HK-2 (cell line): ENCODE results near the gene SPAG17.

ENCODE experiments used
- DNase-seq: peaks from one replicate; pipeline ENCODE4 v3.0.0-alpha.2; 2018; ENCODE audit not compliant: unreplicated experiment

The SPAG17 gene

GRCh38 chr1:118185084-118185832, at the start of gene SPAG17:
SPAG17 (minus strand) TSS chr1:118185228; CDS start chr1:118185157, 71 bp downstream.
- DNase-seq = peak; percentile 90

GRCh38 chr1:118225471-118225870, 40.4 kb upstream of the SPAG17 start:
- no peak for DNase-seq

- DNase-seq = peak; percentile 14
Observed at GRCh38 chr1:118223426-118223825, 38.4 kb upstream of the SPAG17 start.

- no peak for DNase-seq
Observed at GRCh38 chr1:118219438-118219837, 34.4 kb upstream of the SPAG17 start.

DNA sequence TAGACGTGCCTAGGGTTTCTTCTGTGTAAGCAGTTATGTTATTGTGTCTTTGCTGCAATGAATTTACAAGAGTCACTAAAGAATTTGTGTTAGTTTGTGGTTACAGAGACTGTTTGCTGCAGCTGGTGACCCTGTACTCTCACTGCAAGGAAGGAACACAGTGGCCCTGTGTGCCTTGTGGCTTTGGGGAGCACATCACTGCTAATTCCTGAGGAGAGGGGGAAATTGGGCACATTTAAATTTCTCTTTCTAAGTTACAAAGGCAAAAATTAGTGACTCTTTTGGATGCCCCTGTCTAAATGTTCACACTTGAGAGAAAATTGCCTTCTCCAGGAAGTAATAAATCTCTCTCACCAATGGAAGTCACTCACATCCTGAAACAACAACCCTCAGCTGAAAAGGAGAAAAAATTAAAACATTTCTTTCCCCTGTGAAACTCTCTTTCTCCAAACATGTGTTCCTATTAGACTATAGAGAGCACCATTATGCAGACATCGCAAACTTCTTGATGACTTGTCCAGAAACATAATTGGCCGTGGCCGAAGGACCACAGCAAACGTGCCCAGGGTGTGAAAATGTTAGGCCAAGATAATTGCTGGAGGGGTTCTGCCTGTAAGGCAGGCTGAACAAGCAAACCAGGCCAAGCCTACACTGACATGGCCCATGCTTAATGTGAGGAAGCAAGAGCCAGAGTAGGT, 32.3 kb upstream of the SPAG17 start:
- no peak for DNase-seq

DNA sequence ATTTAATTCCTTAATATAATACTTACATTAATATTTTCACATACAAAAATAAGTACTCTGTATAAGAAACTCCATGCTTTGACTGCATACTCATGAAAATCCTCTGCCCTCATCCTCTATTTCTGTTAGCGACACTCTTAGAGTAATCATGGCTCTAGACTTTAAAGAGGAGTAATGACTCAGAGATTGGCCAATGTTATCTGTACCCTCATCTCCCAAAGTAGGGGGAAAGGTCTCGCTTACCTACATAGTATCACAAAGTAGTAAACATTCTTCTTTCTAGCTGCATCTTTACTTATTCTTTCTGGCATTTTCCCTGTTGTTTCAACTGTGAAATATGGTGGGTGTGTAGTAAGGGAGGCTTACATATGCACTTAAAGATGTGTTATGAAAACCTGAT, 29.8 kb upstream of the SPAG17 start:
- DNase-seq = no peak

DNA sequence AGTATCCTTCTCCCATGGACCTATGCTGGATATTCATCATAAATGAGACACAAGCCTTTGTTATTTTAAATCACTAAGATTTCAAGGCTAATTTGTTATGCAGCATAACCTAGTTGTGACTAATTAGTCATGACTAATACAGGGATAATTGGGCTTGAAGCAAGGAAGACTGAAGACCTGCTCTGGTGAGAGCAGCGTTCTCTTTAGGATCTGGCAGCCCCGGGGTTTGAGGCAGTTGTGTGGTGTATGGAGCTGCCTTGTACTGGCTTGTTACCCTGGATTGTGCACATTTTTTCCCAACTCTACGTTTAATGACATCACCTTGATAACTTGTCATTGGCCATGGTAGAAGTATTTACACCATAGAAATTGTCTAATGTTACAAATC, 25.7 kb upstream of the SPAG17 start:
- DNase-seq = no peak

GRCh38 chr1:118210051-118210722, 25.2 kb upstream of the SPAG17 start:
- no peak for DNase-seq

DNA sequence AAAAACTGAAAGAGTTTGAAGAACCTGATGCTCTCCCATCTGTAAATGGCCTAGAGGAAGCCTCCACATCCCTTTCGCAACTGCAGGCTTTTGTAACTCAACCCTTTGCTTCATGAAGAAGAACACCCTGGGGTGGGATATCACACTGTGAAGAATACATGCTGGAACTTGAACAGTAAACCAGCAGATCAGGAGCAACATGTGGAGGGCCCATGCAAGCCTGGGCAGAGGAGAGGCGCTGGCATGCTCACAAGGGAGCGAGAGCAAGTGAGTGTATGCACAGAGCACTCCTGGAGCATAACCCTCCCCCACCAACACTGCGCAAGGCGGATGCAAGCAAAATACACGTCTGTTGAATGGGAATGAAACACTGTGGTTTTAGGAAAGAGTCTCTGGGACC, 24.6 kb upstream of the SPAG17 start:
- no peak for DNase-seq

- no peak for DNase-seq
Observed at GRCh38 chr1:118206966-118207365, 21.9 kb upstream of the SPAG17 start.

DNA sequence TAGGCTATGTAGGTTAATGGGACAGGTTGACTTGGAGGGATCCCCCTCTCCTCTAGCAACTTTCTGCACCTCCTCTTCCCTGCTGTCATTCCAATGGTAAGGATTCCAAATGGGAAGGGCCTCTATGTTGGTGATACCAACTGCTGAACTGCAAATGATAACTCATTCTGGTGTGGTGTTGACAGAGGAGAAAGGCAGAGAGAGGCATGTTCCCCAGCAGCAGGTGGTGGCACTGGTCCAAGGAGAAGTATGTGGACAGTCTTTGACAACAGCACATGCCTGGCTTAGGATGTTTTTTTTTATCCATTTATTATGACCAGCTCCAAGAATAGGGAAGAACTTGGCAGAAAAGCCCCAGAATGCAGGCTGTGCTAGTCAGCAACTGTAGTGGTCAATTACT, 19.6 kb upstream of the SPAG17 start:
- no peak for DNase-seq

GRCh38 chr1:118204105-118204504, 19.1 kb upstream of the SPAG17 start:
- no peak for DNase-seq

DNA sequence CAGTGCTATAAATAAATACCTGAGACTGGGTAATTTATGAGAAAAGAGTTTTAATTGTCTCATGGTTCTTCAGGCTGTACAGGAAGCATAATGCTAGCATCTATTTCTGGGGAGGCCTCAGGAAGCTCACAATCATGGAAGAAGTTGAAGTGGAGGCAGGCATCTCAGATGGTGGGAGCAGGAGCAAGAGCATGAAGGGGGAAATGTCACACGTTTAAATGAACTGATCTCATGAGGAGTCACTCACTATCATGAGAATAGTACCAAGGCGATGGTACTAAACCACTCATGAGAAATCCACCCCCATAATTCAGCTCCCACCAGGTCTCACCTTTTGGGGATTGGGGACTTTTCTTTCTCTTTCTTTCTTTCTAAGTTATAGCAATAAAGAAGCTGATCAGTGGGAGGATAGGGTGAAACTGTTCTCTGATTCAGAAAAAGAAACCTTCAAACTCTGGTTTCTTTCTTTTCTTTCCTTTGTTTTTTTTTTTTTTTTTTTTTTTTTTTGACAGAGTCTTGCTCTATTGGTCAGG, 17.1 kb upstream of the SPAG17 start:
- no peak for DNase-seq

- no peak for DNase-seq
Observed at GRCh38 chr1:118201524-118201923, 16.5 kb upstream of the SPAG17 start.

DNA sequence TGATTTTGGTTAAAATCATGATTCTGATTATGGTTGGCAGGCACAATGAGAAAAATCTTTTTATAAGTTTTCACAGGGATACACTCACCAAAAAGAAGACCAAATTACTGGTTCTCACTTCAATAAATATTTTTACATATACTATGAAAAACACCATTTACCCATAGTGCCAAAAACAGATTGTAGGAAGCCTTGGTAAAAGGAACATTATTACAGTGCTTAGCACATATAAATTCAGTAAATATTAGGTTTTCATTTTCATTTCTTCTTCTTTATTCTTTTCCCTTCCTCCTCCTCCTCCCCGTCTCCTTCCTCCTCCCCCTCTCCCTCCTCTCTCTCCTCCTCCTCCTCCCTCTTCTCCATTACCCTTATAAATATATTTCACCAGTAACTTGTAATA, 15.8 kb upstream of the SPAG17 start:
- DNase-seq = no peak

DNA sequence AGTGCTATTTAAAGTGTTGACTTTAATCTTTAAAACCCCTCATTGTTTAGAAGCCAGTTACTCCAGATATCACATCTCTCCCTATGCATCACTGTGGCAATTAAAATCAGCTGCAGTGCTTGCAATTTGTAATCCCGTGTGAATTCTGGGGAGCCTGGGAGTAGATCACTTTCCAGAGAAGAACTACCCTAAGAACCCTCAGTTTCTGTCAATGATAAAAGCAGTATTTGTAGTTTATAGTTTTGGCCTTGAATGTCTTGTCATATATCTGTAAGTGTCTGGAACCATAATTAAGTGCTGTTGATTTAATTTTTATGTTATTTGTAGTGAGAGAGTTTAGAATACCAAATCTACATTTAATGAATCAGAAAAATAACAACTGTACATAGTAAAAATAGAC, 5.5 kb upstream of the SPAG17 start:
- DNase-seq = no peak

DNA sequence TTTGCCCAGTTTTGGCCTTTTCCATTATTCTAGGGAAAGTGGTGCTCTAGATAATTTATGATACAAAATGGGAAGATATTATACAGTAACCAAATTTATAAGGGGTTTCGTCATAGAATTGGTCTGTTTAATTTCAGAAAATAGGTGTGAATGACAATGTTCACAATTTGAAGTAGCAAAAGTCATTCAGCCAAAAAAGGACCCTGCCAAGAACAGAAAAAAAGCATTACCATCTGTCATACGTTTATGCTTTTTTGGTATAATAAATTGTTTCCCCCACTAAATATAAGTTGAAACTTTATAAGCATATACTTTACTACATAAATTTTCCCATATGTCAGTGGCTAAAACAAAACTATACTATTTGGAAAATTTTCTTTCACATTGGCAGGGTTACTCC, 4.5 kb upstream of the SPAG17 start:
- no peak for DNase-seq

DNA sequence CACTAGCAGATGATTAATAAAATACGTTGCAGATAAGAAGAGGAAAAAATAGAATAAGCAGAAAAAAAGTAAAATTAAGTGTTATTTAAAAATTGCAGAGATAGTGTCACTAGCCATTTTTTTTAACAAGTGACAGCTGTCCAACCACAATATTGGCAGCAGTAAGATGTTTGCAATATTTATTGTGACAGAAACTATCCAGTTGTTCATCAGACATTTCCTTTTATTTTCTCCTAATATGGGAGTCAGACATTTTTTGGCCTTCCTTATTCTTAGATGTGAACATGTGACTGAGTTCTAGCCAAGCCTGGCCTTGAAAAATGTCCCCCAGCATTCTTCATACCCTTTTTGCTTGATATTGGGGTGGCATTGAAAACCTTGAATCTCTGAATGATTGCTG, 3.4 kb upstream of the SPAG17 start:
- no peak for DNase-seq

DNA sequence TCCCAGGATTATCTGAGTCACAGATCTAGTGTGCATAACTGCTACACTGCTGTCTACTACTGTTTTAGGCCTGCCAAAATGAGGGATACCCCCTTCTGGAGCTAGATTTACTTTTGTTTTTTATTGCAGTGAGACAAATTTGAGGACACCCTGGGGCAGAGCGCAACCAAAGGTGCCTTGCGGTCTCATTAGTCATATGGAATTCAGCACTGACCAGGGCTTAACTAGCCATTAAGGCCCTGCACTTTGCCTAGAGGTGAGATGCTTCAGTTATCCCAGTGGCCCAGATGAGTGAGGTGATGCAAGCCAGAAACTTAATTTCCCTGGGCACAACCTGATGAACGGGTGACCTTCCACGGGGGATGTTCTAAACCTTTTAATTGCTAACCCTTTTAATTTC, 998 bp upstream of the SPAG17 start:
- DNase-seq = peak; percentile 1

- DNase-seq = no peak
Observed at GRCh38 chr1:118184739-118185083, 317 bp downstream of the SPAG17 start.

DNA sequence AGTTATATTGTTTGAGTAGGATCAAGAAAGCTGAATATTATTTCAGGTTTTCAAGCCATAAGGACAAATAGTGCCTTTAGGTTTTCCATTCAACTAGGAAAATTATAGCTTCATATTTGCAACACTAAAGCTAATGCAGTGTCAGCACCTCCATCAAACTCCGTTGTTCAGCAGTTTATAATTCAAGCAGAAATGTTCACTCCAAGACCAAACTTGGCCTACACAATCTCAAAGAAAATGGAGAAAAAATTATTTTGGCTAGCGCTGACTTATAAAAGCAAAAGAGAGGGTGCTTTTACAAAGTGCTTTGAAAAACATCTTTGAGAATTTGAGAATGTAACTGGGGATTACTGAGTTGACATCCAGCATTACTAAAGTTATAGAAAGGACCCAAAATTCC, 1.4 kb downstream of the SPAG17 start:
- no peak for DNase-seq

DNA sequence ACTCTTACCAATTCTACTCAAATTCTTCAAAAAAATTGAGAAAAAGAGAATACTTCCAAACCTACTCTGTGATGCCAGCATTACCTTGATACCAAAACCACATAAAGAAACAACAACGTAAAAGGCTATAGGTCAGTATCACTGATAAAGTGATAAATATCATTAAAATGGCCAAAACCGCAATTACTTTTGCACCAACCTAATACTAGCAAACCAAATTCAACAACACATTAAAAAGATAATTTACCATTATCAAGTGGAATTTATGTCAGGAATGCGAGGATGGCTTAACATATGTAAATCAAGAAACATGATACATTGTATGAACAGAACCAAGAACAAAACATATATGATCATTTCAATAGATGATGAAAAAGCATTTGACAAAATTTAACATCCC, 7.0 kb downstream of the SPAG17 start:
- DNase-seq = no peak

DNA sequence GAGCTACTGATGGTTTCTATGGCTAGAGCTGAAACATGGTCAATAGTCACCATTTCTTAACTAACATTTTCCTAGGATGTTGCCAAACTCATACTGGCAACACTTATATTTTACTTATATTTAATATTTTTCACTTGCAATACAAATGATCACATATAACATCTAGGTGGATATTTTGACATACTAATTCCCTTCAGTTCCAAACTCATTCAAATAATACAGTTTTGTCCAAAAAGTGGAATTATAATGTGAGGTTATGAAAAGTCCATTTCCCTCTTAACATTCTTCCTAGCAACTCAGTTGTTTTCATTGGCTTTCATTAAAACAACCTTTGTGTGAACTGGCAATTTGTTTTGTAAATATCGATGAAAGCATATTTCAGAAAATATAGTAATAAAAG, 16.0 kb downstream of the SPAG17 start:
- no peak for DNase-seq
